ENCODE results near the gene FAS. TPM values are rescaled to one million over a fixed set of nuclear protein-coding genes. Genes with fewer than 3 reads are reported as not detected.

Gene FAS
- polyA plus RNA-seq, 1 donor = 6.9 TPM

DNA sequence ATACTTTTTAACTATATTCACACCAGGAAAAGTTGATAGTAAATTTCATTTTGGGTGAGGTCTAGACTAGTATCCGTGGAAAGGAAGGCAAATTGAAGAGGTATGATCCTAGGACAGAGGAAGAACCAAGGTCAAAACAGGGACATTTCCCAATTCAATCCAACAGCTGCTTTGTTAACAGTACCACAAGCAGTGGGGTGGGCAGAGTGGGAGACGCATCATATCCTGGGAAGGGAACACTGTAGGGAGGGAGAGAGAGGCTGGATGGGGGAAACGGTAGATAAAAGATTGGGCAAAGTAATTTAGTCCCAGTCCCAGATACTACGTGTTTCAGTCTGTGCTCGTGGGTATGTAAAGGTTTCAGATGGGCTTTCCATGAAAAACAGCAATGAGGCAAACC is 9.2 kb upstream of the FAS start:
- Histone ChIP-seq H3K9me3 (ENCODE audit: control insufficient read depth, low read depth, low read length) (no peaks in the 10 kb centered on the region), H3K27ac (ENCODE audit: low read length) (no peak overlapping the region), H3K27me3 (ENCODE audit: control insufficient read depth, insufficient read depth, low read length) (no peaks in the 10 kb centered on the region), H3K36me3 (ENCODE audit: control insufficient read depth, insufficient read depth, low read length) (no peaks in the 10 kb centered on the region), H3K4me1 (ENCODE audit: control insufficient read depth, insufficient read depth, low read length) (peaks cover 11% of the 10 kb centered on the region), H3K4me3 (ENCODE audit: low read length) (no peak overlapping the region)
- WGBS (ENCODE audit: insufficient coverage, low lambda C conversion rate) = 40% methylated on average over 1 of the region's 5 CpGs
- DNase-seq = no peak

DNA sequence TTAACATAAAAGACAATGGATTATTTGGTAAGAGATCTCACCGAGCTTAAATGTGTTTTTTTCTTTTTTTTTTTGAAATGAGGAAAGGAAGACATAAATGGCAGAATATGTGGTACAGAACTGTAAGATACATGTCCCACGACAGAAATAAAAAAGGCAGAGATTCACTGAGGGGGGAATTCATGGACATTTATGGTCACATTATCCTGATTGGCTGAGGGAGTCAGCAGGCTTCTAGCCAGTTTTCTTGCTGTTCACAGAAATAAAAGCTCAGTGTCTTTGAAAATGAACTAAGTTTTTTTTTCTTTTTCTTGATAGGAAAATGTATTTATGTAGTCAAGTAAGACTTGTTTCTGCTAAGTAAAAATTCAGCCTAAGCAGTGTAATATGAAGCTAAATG is 8.2 kb upstream of the FAS start:
- DNase-seq = no peak

DNA sequence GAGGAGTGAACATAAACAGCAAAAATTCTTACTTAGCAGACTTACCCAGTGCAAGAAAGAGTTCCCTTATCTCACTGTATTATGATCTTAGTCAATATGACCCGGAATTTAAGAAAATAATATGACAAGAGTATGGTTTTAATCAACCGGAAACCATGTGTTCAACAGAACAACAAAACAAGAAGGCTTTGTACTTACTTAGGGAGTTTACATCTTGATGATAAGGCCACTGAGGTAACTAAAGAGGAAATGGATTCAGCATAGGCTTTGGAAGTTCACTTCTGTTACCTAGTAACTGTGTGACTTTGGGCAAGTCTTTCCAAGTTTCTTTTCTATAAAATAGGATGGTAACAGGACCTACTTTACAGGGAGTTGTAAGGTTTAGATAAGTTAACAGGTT is 7.4 kb upstream of the FAS start:
- Histone ChIP-seq H3K4me3 (ENCODE audit: low read length) (no peak overlapping the region), H3K27me3 (ENCODE audit: control insufficient read depth, insufficient read depth, low read length) (no peaks in the 10 kb centered on the region), H3K9me3 (ENCODE audit: control insufficient read depth, low read depth, low read length) (no peaks in the 10 kb centered on the region), H3K36me3 (ENCODE audit: control insufficient read depth, insufficient read depth, low read length) (no peaks in the 10 kb centered on the region), H3K4me1 (ENCODE audit: control insufficient read depth, insufficient read depth, low read length) (peaks cover 11% of the 10 kb centered on the region), H3K27ac (ENCODE audit: low read length) (no peak overlapping the region)
- no peak for DNase-seq
- WGBS (ENCODE audit: insufficient coverage, low lambda C conversion rate) = 67% methylated on average over 1 of the region's 2 CpGs

More for the DNA sequence above, 8.2 kb upstream of the FAS start:
- H3K9me3 ChIP-seq (ENCODE audit: control insufficient read depth, low read depth, low read length) = no peaks in the 10 kb centered on the region
- WGBS (ENCODE audit: insufficient coverage, low lambda C conversion rate) = 83% methylated on average over 2 of the region's 2 CpGs
- no peak overlapping the region for H3K4me3 ChIP-seq (ENCODE audit: low read length)
- peaks cover 11% of the 10 kb centered on the region for H3K4me1 ChIP-seq (ENCODE audit: control insufficient read depth, insufficient read depth, low read length)
- no peaks in the 10 kb centered on the region for H3K36me3 ChIP-seq (ENCODE audit: control insufficient read depth, insufficient read depth, low read length)
- no peaks in the 10 kb centered on the region for H3K27me3 ChIP-seq (ENCODE audit: control insufficient read depth, insufficient read depth, low read length)
- peak overlapping the region; percentile 15 for H3K27ac ChIP-seq (ENCODE audit: low read length)

DNA sequence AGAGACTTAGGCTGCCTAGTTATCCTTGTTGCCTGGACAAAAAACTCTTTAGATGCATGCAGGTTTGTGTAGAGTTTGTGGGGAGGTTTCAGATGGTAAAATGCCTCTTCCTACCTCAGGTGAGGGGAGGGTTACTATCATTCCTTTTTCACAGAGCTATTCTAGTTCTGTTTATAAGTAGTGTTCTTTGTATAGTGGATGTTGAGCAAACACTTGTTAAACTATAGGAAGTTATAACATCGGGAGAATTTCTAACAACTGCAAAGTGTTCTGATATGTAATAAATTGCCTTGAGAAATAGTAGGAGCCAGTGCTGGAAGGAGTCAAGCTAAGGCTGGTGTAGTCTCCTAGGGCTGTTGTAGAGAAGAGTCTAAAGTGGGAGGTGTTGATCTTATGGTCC is 6.7 kb upstream of the FAS start:
- no peak overlapping the region for H3K27ac ChIP-seq (ENCODE audit: low read length)
- no peak overlapping the region for H3K4me3 ChIP-seq (ENCODE audit: low read length)
- H3K9me3 ChIP-seq (ENCODE audit: control insufficient read depth, low read depth, low read length) = no peaks in the 10 kb centered on the region
- no peak for DNase-seq
- no CpG with 5 or more reads among the region's 1 CpG for WGBS (ENCODE audit: insufficient coverage, low lambda C conversion rate)
- H3K36me3 ChIP-seq (ENCODE audit: control insufficient read depth, insufficient read depth, low read length) = no peaks in the 10 kb centered on the region
- H3K27me3 ChIP-seq (ENCODE audit: control insufficient read depth, insufficient read depth, low read length) = no peaks in the 10 kb centered on the region
- peaks cover 11% of the 10 kb centered on the region for H3K4me1 ChIP-seq (ENCODE audit: control insufficient read depth, insufficient read depth, low read length)

DNA sequence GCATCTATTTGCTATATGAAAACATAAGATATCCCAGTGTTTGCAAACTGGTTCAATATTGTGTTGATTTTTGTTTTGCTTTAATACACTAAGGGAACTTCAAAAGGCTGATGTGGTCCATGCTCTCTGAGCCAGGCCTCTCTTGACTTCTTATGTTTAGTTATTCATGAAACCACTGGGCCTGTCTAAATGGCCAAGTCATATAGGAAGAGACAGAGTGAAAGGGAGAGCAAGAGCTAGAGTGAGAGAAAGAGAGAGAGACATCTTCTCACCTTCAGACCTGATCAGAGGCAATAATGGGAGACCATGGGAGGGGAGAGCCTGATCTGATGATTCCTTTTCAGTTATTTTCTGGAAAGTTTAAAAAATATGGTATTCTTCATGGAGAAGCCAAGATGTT is 6.1 kb upstream of the FAS start:
- Histone ChIP-seq H3K36me3 (ENCODE audit: control insufficient read depth, insufficient read depth, low read length) (no peaks in the 10 kb centered on the region), H3K27ac (ENCODE audit: low read length) (no peak overlapping the region), H3K4me3 (ENCODE audit: low read length) (no peak overlapping the region), H3K4me1 (ENCODE audit: control insufficient read depth, insufficient read depth, low read length) (peaks cover 11% of the 10 kb centered on the region), H3K9me3 (ENCODE audit: control insufficient read depth, low read depth, low read length) (no peaks in the 10 kb centered on the region), H3K27me3 (ENCODE audit: control insufficient read depth, insufficient read depth, low read length) (no peaks in the 10 kb centered on the region)
- no peak for DNase-seq

DNA sequence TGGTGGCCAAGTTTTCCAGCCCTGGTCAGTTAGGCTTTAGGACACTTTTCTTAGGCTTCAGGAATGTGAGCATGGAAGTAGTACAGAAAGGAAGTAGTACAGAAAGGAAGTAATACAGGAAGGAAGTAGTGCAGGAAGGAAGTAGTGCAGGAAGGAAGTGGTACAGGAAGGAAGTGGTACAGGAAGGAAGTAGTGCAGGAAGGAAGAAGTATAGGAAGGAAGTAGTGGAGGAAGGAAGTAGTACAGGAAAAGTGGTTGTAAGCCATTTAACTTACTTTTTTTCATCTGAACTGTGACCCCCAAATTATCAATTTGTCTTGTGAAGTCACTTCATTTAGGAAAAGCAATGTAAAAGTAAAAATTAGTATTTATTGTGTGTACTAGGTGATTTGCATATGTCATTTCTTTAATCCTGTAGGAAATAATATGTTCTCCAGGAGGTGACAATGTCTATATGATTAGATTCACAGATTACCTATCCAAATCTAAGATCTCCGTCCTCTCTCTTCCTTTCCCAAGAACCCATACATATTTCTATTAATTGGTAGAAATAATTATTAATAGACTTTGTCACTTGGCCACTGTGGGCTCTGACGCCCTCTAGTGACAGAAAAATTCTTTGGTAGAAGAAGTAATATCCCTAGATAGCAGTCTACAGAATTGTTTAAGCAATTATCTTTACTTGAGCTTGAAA is 3.9 kb upstream of the FAS start:
- Histone ChIP-seq H3K36me3 (ENCODE audit: control insufficient read depth, insufficient read depth, low read length) (no peaks in the 10 kb centered on the region), H3K27me3 (ENCODE audit: control insufficient read depth, insufficient read depth, low read length) (no peaks in the 10 kb centered on the region), H3K4me1 (ENCODE audit: control insufficient read depth, insufficient read depth, low read length) (peaks cover 4% of the 10 kb centered on the region), H3K27ac (ENCODE audit: low read length) (no peak overlapping the region), H3K4me3 (ENCODE audit: low read length) (no peak overlapping the region), H3K9me3 (ENCODE audit: control insufficient read depth, low read depth, low read length) (no peaks in the 10 kb centered on the region)
- DNase-seq = no peak
- no CpG with 5 or more reads among the region's 2 CpGs for WGBS (ENCODE audit: insufficient coverage, low lambda C conversion rate)

DNA sequence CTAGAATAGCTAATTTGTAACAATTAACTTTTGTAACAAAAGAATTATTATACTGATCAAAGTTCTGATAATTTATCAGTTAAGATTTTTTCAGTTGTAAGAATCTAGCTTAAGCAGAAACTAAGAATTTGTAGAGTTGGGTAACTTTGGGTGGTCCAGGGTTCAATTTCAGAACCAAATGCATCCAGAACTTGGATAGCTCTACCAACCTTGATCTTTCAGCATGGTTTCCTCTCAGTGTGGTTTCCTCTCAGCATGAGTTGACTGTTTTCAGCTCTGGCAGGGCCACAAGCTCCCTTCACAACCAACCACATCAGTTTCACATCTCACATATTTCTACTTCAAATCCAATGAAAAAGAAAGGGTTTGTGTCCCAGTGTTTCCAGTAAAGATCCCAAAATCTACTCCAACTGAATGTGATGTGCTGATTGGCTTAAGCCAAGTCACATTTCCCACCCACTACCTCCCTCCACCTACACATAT is 3.3 kb upstream of the FAS start:
- Histone ChIP-seq H3K4me1 (ENCODE audit: control insufficient read depth, insufficient read depth, low read length) (peaks cover 4% of the 10 kb centered on the region), H3K27ac (ENCODE audit: low read length) (no peak overlapping the region), H3K36me3 (ENCODE audit: control insufficient read depth, insufficient read depth, low read length) (no peaks in the 10 kb centered on the region), H3K4me3 (ENCODE audit: low read length) (no peak overlapping the region), H3K9me3 (ENCODE audit: control insufficient read depth, low read depth, low read length) (no peaks in the 10 kb centered on the region), H3K27me3 (ENCODE audit: control insufficient read depth, insufficient read depth, low read length) (no peaks in the 10 kb centered on the region)
- DNase-seq = no peak

DNA sequence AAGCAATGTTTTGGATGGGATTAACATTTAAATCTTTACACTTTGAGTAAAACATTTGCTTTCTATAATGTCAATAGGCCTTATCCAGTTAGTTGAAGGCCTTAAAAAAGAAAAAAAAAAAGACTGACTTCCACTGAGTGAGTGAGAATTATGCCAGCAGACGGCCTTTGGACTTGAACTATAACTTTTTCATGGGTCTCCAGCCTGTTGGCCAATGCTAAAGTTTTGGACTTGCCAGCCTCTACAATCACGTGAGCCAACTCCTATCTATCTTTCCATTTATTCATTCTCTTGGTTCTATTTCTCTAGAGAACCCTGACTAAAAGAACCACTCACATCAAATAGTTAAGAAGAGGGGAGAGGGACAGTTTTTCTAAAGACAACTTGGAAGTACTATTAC is 2.8 kb upstream of the FAS start:
- Histone ChIP-seq H3K9me3 (ENCODE audit: control insufficient read depth, low read depth, low read length) (no peaks in the 10 kb centered on the region), H3K36me3 (ENCODE audit: control insufficient read depth, insufficient read depth, low read length) (no peaks in the 10 kb centered on the region), H3K27ac (ENCODE audit: low read length) (no peak overlapping the region), H3K4me1 (ENCODE audit: control insufficient read depth, insufficient read depth, low read length) (peaks cover 2% of the 10 kb centered on the region), H3K27me3 (ENCODE audit: control insufficient read depth, insufficient read depth, low read length) (no peaks in the 10 kb centered on the region), H3K4me3 (ENCODE audit: low read length) (no peak overlapping the region)
- WGBS (ENCODE audit: insufficient coverage, low lambda C conversion rate) = 0% methylated on average over 1 of the region's 2 CpGs
- DNase-seq = no peak

DNA sequence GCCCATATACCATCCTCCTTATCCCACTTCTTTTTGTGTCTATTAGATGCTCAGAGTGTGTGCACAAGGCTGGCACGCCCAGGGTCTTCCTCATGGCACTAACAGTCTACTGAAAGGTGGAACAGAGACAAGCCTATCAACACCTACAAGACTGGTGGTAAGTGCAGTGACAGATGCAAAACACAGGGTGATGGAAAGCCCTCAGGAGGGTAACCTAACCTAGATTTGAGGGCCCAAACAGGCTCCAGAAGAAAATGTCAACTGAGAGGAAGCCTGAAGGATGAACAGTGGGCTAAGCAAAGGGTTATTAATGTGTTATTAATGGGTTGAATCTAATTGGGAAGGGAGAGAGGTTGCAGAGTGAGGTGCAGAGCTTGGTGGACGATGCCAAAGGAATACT is 1.2 kb upstream of the FAS start:
- no peak for DNase-seq
- Histone ChIP-seq H3K4me1 (ENCODE audit: control insufficient read depth, insufficient read depth, low read length) (no peaks in the 10 kb centered on the region), H3K36me3 (ENCODE audit: control insufficient read depth, insufficient read depth, low read length) (no peaks in the 10 kb centered on the region), H3K27me3 (ENCODE audit: control insufficient read depth, insufficient read depth, low read length) (no peaks in the 10 kb centered on the region), H3K9me3 (ENCODE audit: control insufficient read depth, low read depth, low read length) (no peaks in the 10 kb centered on the region), H3K4me3 (ENCODE audit: low read length) (no peak overlapping the region), H3K27ac (ENCODE audit: low read length) (peak overlapping the region; percentile 52)
- WGBS (ENCODE audit: insufficient coverage, low lambda C conversion rate) = no CpG with 5 or more reads among the region's 2 CpGs

DNA sequence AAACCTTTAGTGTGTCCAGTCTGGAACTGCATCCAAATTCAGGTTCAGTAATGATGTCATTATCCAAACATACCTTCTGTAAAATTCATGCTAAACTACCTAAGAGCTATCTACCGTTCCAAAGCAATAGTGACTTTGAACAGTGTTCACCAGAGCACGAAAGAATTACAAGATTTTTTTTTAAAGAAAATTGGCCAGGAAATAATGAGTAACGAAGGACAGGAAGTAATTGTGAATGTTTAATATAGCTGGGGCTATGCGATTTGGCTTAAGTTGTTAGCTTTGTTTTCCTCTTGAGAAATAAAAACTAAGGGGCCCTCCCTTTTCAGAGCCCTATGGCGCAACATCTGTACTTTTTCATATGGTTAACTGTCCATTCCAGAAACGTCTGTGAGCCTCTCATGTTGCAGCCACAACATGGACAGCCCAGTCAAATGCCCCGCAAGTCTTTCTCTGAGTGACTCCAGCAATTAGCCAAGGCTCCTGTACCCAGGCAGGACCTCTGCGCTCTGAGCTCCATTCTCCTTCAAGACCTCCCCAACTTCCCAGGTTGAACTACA is 694 bp upstream of the FAS start:
- H3K9me3 ChIP-seq (ENCODE audit: control insufficient read depth, low read depth, low read length) = no peaks in the 10 kb centered on the region
- no peaks in the 10 kb centered on the region for H3K27me3 ChIP-seq (ENCODE audit: control insufficient read depth, insufficient read depth, low read length)
- H3K27ac ChIP-seq (ENCODE audit: low read length) = peak overlapping the region; percentile 52
- H3K4me3 ChIP-seq (ENCODE audit: low read length) = peak overlapping the region; percentile 88
- no peaks in the 10 kb centered on the region for H3K36me3 ChIP-seq (ENCODE audit: control insufficient read depth, insufficient read depth, low read length)
- 47% methylated on average over 3 of the region's 8 CpGs for WGBS (ENCODE audit: insufficient coverage, low lambda C conversion rate)
- H3K4me1 ChIP-seq (ENCODE audit: control insufficient read depth, insufficient read depth, low read length) = no peaks in the 10 kb centered on the region
- no peak for DNase-seq
